NCI-H774 (cell line): Measurements from ENCODE around the gene ACAT1.
"Not testable (repeated sequence)": the region's sequence is repeated elsewhere in the genome, so short reads cannot be mapped to it uniquely, and the experiment has no call there.

ENCODE experiments used
- DNase-seq: peaks from one replicate; lab custom pipeline; 2025; lab: John Stamatoyannopoulos, UW

ACAT1 gene

DNA sequence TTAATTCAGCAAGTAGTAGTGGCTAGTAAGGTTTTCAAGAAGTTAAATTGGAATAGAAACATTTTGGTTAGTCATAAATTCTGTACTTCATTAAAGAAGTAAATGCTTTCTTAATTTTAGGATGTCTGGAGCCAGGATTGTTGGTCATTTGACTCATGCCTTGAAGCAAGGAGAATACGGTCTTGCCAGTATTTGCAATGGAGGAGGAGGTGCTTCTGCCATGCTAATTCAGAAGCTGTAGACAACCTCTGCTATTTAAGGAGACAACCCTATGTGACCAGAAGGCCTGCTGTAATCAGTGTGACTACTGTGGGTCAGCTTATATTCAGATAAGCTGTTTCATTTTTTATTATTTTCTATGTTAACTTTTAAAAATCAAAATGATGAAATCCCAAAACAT lies 25.8 kb downstream of the ACAT1 start:
- DNase-seq, result no peak

DNA sequence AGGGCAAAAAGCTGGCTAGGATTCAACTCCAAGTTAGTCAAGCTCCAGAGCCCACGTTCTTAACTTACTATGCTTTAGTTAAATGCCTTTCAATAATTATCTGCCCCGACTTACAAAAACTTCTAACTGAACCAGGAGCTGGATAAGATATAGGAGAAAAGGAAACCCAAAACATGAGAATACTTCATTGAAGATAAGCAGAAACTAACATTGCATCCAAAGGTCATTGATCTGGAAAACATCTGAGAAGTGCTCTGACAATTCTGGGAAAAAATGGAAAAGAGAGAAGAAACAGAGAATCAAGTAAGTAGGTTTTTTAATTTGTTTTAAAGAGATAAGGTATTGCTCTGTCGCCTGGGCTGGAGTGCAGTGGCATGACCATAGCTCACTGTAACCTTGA lies 27.2 kb downstream of the ACAT1 start:
- DNase-seq, result no peak

DNA sequence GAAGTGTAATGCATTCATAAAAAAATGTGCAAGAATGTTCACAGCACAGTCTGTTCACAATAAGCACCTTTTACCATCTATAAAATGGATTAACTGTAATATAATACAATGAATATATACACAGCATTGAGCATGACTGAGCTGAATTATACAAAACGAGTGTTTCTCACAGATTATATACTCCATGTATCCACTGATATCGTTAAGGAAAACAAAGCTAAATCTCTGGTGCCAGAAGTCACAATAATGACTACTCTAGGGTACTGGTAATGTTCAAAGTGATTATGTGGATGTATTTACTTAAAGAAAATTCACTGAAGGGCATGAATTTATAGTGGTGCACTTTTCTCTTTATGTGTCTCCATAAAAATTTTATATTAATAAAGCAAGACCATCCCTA lies 33.2 kb downstream of the ACAT1 start:
- DNase-seq, result no peak

DNA sequence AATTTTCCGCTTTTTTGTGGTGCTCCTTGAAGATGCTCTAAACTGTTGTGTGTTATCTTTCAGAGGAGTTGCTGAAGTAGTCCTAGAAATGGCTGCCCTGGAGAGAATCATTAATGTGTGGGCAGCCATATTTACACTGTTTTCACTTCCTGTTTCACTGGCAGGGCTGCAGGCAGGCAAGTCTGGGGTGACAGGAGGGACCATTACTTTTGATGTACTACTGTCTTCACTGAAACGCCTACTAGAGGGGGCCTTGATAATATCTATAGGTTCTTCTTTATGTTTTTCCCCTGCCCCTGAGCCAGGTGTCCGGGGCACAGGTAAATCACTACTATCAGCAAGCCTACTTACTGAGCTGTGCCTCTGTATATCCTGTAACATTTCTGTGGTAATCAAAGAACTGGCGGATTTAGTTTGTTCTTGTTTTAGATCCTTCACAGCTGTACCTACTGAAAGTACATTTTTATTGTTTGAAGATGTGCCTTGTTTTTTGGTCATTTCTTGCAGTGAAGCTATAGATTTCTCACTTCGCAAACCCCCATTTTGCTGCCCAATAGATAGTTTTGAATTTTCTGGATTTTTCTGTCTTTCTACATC lies 39.7 kb downstream of the ACAT1 start:
- DNase-seq, result no peak

DNA sequence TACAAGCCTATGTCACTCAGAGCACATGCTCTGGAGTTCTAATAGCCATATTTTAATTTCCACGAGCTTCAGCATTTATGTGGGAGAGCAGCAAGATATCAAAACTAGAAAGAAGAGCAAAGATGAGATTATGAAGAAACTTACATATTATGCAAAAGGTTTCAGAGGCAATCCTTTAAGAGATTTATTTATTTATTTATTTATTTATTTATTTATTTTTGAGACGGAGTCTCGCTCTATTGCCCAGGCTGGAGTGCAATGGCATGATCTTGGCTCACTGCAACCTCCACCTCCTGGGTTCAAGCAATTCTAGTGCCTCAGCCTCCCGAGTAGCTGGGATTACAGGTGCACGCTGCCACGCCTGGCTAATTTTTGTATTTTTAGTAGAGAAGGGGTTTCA lies 41.5 kb downstream of the ACAT1 start:
- DNase-seq, result not testable (repeated sequence)

DNA sequence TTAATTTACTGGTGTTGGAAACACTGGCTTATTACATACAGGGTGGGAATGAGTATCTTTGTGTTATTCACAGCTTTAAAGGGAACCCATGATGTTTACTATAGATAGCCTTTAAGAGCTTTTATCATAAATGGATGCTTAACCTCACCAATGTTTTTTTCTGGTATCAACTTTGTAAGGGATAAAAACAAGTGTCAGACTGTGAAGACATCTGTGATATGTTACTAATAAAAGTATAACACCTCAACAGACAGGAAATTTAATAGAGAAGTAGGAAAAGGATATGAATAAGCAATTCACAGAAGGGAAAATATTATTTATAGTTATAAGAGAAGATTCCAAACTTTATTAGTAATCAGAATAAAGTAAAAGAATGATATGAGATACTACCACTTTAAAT lies 46.3 kb downstream of the ACAT1 start:
- DNase-seq, result no peak

DNA sequence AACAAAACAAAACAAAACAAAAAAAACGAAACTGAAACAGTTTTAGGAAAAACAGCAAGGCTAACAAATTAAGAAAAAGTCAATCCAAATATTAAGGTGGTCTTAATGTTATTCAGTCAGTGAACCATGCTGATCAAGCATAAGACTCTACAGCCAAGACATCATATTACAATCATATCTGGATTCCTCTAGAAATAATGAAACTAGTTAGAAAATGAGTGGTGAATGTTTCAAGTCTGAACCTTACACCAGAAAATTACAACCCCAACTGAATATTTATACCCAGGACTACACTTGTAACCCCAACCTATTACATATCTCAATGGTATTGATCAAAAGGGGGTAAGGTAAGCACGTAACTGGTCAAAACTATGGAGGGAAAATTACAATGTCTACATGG lies 48.8 kb downstream of the ACAT1 start:
- no peak for DNase-seq

DNA sequence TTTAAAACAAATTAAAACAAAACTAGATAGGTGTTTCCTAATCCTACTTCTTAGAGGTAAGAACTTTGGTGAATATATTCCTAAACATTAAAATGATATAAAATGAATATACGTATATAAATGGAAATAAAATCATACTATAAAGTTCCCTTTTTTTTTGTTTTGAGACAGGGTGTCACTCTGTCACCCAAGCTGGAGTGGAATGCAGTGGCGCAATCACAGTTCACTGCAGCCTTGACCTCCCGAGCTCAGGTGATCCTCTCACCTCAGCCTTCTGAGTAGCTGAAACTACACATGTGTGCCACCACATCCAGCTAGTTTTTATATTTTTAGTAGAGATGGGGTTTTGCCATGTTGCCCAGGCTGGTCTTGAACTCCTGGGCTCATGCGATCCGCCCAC lies 56.2 kb downstream of the ACAT1 start:
- DNase-seq, result no peak

DNA sequence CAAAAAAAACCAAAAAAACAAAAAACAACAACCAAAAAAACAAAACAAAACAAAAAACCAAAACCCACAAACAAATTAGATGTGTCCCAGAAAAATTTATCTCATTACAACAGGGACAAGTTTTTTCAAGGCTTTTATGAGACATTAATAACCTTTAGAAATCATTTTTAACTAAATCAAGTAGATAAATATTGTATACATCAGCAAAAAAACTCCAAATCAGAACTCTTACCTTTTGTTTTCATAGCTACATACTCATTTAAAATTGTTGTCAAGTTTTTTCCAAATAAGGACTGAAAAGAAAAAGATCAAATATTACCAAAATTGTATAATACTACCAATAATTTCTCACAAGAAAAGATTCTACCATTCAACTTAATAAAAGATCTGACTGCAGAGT lies 72.4 kb downstream of the ACAT1 start:
- DNase-seq, result no peak

DNA sequence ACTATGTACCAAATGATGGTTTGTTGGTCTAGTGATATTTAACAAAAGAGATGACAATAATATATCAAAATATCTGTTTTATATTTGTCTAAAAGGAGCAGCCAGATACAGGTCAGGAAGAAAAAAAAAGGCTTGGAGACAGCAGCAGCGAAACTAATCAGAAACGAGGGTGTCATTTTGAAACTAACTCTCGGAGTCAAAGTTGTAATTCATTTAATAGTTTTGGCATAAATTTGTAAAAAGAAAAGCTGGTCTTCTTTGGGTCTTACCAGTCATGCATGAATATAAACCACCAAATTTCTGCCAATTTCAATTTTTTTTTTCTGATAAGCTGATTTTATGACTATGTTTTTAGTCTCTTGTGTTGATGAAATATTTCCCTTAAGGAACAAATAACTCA lies 75.5 kb downstream of the ACAT1 start:
- no peak for DNase-seq
